ENCODE measurements around the gene RPL7A. TPM values are rescaled to one million over a fixed set of nuclear protein-coding genes. Genes with fewer than 3 reads are reported as not detected.

Gene RPL7A
- total RNA-seq, 1 donor from 2014 or later = 2,045 TPM

DNA sequence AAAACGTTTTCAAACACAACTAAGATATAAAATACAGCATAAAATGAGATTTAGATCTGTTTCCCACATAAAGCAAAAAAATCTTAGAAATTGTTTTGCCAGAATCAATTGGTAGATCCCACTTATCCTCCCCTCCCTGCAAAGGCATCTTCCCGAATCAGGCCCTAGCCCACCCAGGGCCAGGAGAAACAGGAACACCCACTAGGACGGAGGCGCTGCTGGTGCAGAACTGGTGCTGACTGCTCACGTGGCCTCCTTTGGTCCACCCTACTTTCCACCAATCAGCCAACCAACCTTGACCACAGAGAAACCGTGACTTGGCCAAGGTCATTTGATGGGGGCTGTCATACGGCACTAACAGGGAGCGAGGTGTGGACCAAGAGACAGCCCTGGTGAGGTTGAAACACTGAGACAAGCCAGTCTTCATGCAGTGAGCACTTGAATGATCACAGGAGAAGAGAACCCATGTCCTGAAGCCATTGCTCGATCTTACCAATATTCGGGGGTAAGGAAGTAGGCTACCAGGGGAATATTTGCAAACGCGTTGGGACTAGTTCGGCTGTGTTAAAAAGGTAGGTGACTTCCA lies 13.6 kb downstream of the RPL7A start:
- peaks cover 26% of the 10 kb centered on the region for H3K36me3 Mint-ChIP-seq (ENCODE audit: insufficient read depth)

DNA sequence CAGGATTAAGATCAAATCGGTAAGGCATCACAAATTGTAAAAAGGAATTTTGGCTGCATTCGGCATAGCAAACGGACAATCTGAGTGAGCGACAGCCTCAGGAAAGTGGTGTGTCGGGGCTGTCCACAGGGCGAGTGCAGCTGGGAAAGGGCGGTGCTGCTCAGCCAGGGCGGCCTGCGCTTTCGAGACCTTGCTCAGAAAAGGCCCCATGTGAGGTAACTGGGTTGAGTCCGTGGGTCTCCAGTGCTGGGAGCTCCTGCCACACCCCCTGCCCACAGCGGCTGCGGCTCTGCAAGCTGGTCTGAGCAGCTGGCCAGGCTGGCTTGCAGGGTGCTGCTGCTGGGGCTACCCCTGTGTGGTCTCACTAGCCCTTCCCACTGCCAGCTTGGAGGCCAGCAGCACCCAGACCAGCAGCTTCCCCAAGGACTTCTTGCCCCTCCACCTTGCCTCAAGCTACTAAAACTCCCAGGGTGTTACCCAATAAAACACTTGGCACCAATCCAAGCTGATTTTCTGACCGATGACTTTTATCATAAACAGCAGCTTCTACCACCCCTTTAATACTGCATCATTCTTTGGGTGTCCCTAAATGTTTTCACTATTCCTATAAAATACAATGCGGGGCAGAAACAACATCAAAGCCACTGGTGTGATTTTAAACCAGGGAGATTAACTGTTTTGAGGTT lies 14.5 kb downstream of the RPL7A start:
- H3K27me3 Mint-ChIP-seq = no peaks in the 10 kb centered on the region
- H3K9me3 Mint-ChIP-seq (ENCODE audit: low read depth) = no peaks in the 10 kb centered on the region
- TF ChIP-seq, protein P1, sequence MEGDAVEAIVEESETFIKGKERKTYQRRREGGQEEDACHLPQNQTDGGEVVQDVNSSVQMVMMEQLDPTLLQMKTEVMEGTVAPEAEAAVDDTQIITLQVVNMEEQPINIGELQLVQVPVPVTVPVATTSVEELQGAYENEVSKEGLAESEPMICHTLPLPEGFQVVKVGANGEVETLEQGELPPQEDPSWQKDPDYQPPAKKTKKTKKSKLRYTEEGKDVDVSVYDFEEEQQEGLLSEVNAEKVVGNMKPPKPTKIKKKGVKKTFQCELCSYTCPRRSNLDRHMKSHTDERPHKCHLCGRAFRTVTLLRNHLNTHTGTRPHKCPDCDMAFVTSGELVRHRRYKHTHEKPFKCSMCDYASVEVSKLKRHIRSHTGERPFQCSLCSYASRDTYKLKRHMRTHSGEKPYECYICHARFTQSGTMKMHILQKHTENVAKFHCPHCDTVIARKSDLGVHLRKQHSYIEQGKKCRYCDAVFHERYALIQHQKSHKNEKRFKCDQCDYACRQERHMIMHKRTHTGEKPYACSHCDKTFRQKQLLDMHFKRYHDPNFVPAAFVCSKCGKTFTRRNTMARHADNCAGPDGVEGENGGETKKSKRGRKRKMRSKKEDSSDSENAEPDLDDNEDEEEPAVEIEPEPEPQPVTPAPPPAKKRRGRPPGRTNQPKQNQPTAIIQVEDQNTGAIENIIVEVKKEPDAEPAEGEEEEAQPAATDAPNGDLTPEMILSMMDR (IDR thresholded peaks at IDR 0.05; ENCODE audit: unreplicated experiment) = no peak
- H3K27ac Mint-ChIP-seq = no peak overlapping the region
- H3K4me1 Mint-ChIP-seq (ENCODE audit: low read depth) = peaks cover 7% of the 10 kb centered on the region
- no peak overlapping the region for H3K4me3 Mint-ChIP-seq (ENCODE audit: low read depth)
- peaks cover 26% of the 10 kb centered on the region for H3K36me3 Mint-ChIP-seq (ENCODE audit: insufficient read depth)
- DNase-seq (ENCODE audit: low spot score, unreplicated experiment) = no peak

More for the DNA sequence above, 13.6 kb downstream of the RPL7A start:
- TF ChIP-seq, protein P1 (IDR thresholded peaks at IDR 0.05; ENCODE audit: unreplicated experiment) = no peak
- no peak overlapping the region for H3K4me3 Mint-ChIP-seq (ENCODE audit: low read depth)
- H3K27me3 Mint-ChIP-seq = no peaks in the 10 kb centered on the region
- no peak overlapping the region for H3K27ac Mint-ChIP-seq
- DNase-seq (ENCODE audit: low spot score, unreplicated experiment) = no peak
- H3K9me3 Mint-ChIP-seq (ENCODE audit: low read depth) = no peaks in the 10 kb centered on the region
- peaks cover 10% of the 10 kb centered on the region for H3K4me1 Mint-ChIP-seq (ENCODE audit: low read depth)

DNA sequence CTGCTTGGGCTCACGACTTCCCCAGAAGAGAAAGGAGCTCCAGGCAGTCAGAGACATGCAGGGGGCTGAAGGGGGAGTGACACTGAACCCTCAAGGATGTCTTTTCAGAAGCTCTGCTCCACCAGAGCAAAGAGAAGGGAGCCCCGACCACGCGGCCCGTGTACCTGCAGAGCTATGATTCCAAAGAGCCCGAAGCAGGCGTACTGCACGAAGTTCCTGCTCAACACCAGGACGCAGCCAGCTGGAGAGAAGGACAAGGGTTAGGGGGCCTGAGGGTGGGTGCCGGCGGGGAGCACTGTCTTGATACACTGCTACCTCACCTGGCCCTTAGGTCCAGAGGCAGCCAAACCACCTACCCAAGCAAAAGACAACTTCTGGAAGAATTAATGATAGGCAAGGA lies 18.4 kb downstream of the RPL7A start:
- H3K27ac Mint-ChIP-seq = no peak overlapping the region
- peaks cover 25% of the 10 kb centered on the region for H3K36me3 Mint-ChIP-seq (ENCODE audit: insufficient read depth)

DNA sequence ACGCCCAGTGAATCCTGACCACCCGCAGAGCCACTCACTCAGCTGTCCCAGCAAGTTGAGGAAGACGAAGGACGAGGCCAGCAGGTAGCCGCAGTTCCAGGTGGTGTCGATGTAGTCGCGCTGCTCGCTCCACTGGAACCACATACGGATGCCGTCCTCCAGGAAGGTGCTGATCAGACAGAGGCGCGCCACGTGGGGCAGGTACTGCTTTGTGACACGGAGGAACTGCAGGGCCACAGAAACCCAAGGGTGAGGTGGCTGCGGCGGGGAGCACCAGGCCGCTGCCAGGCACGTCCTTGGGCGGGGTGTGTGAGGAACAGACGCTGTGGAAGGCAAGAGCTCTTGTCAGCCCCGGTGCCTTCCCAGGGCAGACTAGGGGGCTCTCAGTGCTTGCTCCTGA lies 19.2 kb downstream of the RPL7A start:
- Mint-ChIP-seq H3K4me1 (ENCODE audit: low read depth) (peaks cover 13% of the 10 kb centered on the region), H3K27ac (no peak overlapping the region), H3K27me3 (no peaks in the 10 kb centered on the region), H3K36me3 (ENCODE audit: insufficient read depth) (peaks cover 19% of the 10 kb centered on the region), H3K9me3 (ENCODE audit: low read depth) (no peaks in the 10 kb centered on the region), H3K4me3 (ENCODE audit: low read depth) (no peak overlapping the region)
- TF ChIP-seq, protein P1 (IDR thresholded peaks at IDR 0.05; ENCODE audit: unreplicated experiment) = no peak
- no peak for DNase-seq (ENCODE audit: low spot score, unreplicated experiment)

More for the DNA sequence above, 18.4 kb downstream of the RPL7A start:
- DNase-seq (ENCODE audit: low spot score, unreplicated experiment) = no peak
- H3K4me1 Mint-ChIP-seq (ENCODE audit: low read depth) = peaks cover 11% of the 10 kb centered on the region
- H3K27me3 Mint-ChIP-seq = no peaks in the 10 kb centered on the region
- TF ChIP-seq, protein P1 (IDR thresholded peaks at IDR 0.05; ENCODE audit: unreplicated experiment) = no peak
- H3K4me3 Mint-ChIP-seq (ENCODE audit: low read depth) = no peak overlapping the region
- H3K9me3 Mint-ChIP-seq (ENCODE audit: low read depth) = no peaks in the 10 kb centered on the region

DNA sequence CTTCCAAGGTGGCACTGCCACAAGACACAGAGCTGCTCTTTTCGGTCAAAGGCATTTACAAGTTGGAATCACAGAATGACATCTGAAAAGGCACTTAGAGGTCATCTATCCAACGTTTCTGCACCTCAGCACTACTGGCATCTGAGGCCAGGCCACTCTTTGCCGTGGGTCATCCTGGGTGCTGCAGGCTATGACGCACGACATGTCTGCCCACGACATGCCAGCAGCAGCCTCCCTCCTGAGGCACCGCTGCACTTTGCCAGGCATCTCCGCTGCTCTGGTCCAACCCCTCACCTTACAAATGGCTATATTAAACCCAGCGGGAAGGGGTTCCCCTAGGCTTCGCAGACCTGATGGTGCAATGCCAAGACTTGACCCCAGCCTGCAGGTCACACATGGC lies 19.8 kb downstream of the RPL7A start:
- no peak overlapping the region for H3K27ac Mint-ChIP-seq
- peaks cover 13% of the 10 kb centered on the region for H3K4me1 Mint-ChIP-seq (ENCODE audit: low read depth)
- H3K27me3 Mint-ChIP-seq = no peaks in the 10 kb centered on the region
- H3K9me3 Mint-ChIP-seq (ENCODE audit: low read depth) = no peaks in the 10 kb centered on the region
- TF ChIP-seq, protein P1 (IDR thresholded peaks at IDR 0.05; ENCODE audit: unreplicated experiment) = no peak
- no peak overlapping the region for H3K4me3 Mint-ChIP-seq (ENCODE audit: low read depth)
- H3K36me3 Mint-ChIP-seq (ENCODE audit: insufficient read depth) = peaks cover 19% of the 10 kb centered on the region
- DNase-seq (ENCODE audit: low spot score, unreplicated experiment) = no peak
